H9 (cell line): ENCODE results near the gene TIAM2. TPM values are rescaled to one million over a fixed set of nuclear protein-coding genes. Genes with fewer than 3 reads are reported as not detected.

Experiments
- DNase-seq: peaks from one replicate; pipeline ENCODE4 v3.0.0-alpha.2; 2017
- H2AFZ ChIP-seq: one replicate; pipeline ENCODE4 v1.6.1; 2013; ENCODE audit warnings: mild to moderate bottlenecking, low read length, control low read depth, moderate library complexity
- H2AK5ac ChIP-seq: 2 replicates; pipeline ENCODE4 v1.6.1; 2013; ENCODE audit warnings: low read length, control low read depth, mixed read lengths; ENCODE audit not compliant: insufficient read length
- H2BK120ac ChIP-seq: one replicate; pipeline ENCODE4 v1.6.1; 2013; ENCODE audit warnings: low read depth, mild to moderate bottlenecking, low read length, control low read depth, inconsistent platforms; ENCODE audit not compliant: poor library complexity, severe bottlenecking
- H2BK12ac ChIP-seq: 2 replicates; pipeline ENCODE4 v1.6.1; 2013; ENCODE audit warnings: low read length, control low read depth, mixed read lengths, low read depth; ENCODE audit not compliant: insufficient read length
- H2BK15ac ChIP-seq: 2 replicates; pipeline ENCODE4 v1.6.1; 2013; ENCODE audit warnings: low read depth, low read length, control low read depth
- H2BK20ac ChIP-seq: one replicate; pipeline ENCODE4 v1.6.1; 2013; ENCODE audit warnings: low read depth, mild to moderate bottlenecking, low read length, control low read depth, inconsistent platforms; ENCODE audit not compliant: poor library complexity, severe bottlenecking
- H2BK5ac ChIP-seq: 2 replicates; pipeline ENCODE4 v1.6.1; 2013; ENCODE audit warnings: low read length, control low read depth, mixed read lengths; ENCODE audit not compliant: insufficient read length
- H3K14ac ChIP-seq: 2 replicates; pipeline ENCODE4 v1.6.1; 2013; ENCODE audit warnings: low read length, control low read depth; ENCODE audit not compliant: insufficient read depth
- H3K18ac ChIP-seq: 2 replicates; pipeline ENCODE4 v1.6.1; 2013; ENCODE audit warnings: low read depth, mild to moderate bottlenecking, mixed read lengths, low read length, control low read depth; ENCODE audit not compliant: insufficient read length
- H3K23ac ChIP-seq: 2 replicates; pipeline ENCODE4 v1.6.1; 2013; ENCODE audit warnings: low read length, control low read depth, mixed read lengths, low read depth; ENCODE audit not compliant: insufficient read length
- H3K23me2 ChIP-seq: 2 replicates; pipeline ENCODE4 v1.6.1; 2013; ENCODE audit warnings: low read depth, mild to moderate bottlenecking, mixed read lengths, low read length, control low read depth; ENCODE audit not compliant: insufficient read length, poor library complexity, severe bottlenecking
- H3K27ac ChIP-seq: 2 replicates; pipeline ENCODE4 v1.5.1; 2013; ENCODE audit warnings: low read length, control low read depth, mixed read lengths, low read depth; ENCODE audit not compliant: insufficient read length
- H3K27me3 ChIP-seq: 2 replicates; pipeline ENCODE4 v1.6.1; 2013; ENCODE audit warnings: low read length, control low read depth, inconsistent platforms; ENCODE audit not compliant: insufficient read depth
- H3K4ac ChIP-seq: 2 replicates; pipeline ENCODE4 v1.6.1; 2013; ENCODE audit warnings: low read depth, mild to moderate bottlenecking, control low read depth, inconsistent platforms, low read length, moderate library complexity
- H3K4me1 ChIP-seq: 2 replicates; pipeline ENCODE4 v1.6.1; 2013; ENCODE audit warnings: low read length, control low read depth, inconsistent platforms; ENCODE audit not compliant: insufficient read depth
- H3K4me2 ChIP-seq: 2 replicates; pipeline ENCODE4 v1.6.1; 2013; ENCODE audit warnings: low read length, control low read depth, mixed read lengths; ENCODE audit not compliant: insufficient read length, insufficient read depth
- H3K56ac ChIP-seq: 2 replicates; pipeline ENCODE4 v1.6.1; 2013; ENCODE audit warnings: low read depth, mild to moderate bottlenecking, mixed read lengths, low read length, control low read depth; ENCODE audit not compliant: insufficient read length
- H3K79me1 ChIP-seq: 2 replicates; pipeline ENCODE4 v1.6.1; 2013; ENCODE audit warnings: low read depth, mild to moderate bottlenecking, moderate library complexity, low read length, control low read depth, inconsistent platforms; ENCODE audit not compliant: insufficient read depth, poor library complexity, severe bottlenecking
- H3K79me2 ChIP-seq: 2 replicates; pipeline ENCODE4 v1.6.1; 2013; ENCODE audit warnings: low read length, control low read depth, inconsistent platforms; ENCODE audit not compliant: insufficient read depth
- H3K9ac ChIP-seq: 2 replicates; pipeline ENCODE4 v1.6.1; 2013; ENCODE audit warnings: low read length, control low read depth, mixed read lengths; ENCODE audit not compliant: insufficient read length; ENCODE audit errors: extremely low read depth
- H3K9me3 ChIP-seq: one replicate; pipeline ENCODE4 v1.6.1; 2013; ENCODE audit warnings: low read depth, low read length, inconsistent platforms; ENCODE audit not compliant: control insufficient read depth
- H3T11ph ChIP-seq: one replicate; pipeline ENCODE4 v1.6.1; 2013; ENCODE audit warnings: mild to moderate bottlenecking, low read length, control low read depth, inconsistent platforms
- H4K20me1 ChIP-seq: one replicate; pipeline ENCODE4 v1.6.1; 2013; ENCODE audit not compliant: control insufficient read depth, insufficient read length, insufficient read depth
- H4K5ac ChIP-seq: 2 replicates; pipeline ENCODE4 v1.6.1; 2013; ENCODE audit warnings: low read depth, mild to moderate bottlenecking, mixed read lengths, low read length, control low read depth; ENCODE audit not compliant: insufficient read length
- H4K8ac ChIP-seq: replicated peaks from 2 replicates; pipeline ENCODE4 v1.6.1; 2013; ENCODE audit warnings: low read length, control low read depth, mixed read lengths, low read depth; ENCODE audit not compliant: insufficient read length
- H4K91ac ChIP-seq: 2 replicates; pipeline ENCODE4 v1.6.1; 2013; ENCODE audit warnings: low read depth, mild to moderate bottlenecking, moderate library complexity, mixed read lengths, low read length, control low read depth; ENCODE audit not compliant: insufficient read length
- H3K27ac Mint-ChIP-seq, 3 experiments: 2 replicates in 2 of 3; 3 replicates in 1 of 3; pipeline ENCODE4 v1.8.0; 2020 to 2021; ENCODE audit warnings: mixed read lengths in 3 of 3, mild to moderate bottlenecking in 1 of 3, moderate library complexity in 1 of 3
- H3K27me3 Mint-ChIP-seq: 2 replicates; pipeline ENCODE4 v1.8.0; 2021; ENCODE audit warnings: low read depth, mild to moderate bottlenecking, moderate library complexity, mixed read lengths
- H3K36me3 Mint-ChIP-seq, 3 experiments: 2 replicates in 2 of 3; 3 replicates in 1 of 3; pipeline ENCODE4 v1.8.0; 2020 to 2021; ENCODE audit warnings: low read depth in 3 of 3, mixed read lengths in 3 of 3; ENCODE audit not compliant: insufficient read depth in 1 of 3
- H3K4me1 Mint-ChIP-seq, 2 experiments: 2 replicates each; pipeline ENCODE4 v1.8.0; 2020; ENCODE audit warnings: mixed read lengths in 2 of 2
- H3K4me3 Mint-ChIP-seq, 2 experiments: 2 replicates in 1 of 2; 3 replicates in 1 of 2; pipeline ENCODE4 v1.8.0; 2020 to 2021; ENCODE audit warnings: mild to moderate bottlenecking in 2 of 2, mixed read lengths in 2 of 2, moderate library complexity in 1 of 2
- H3K9me3 Mint-ChIP-seq, 2 experiments: 2 replicates in 1 of 2; 3 replicates in 1 of 2; pipeline ENCODE4 v1.8.0; 2020; ENCODE audit warnings: mild to moderate bottlenecking in 2 of 2, mixed read lengths in 2 of 2, moderate library complexity in 1 of 2
- WGBS: extraction: QIAGEN DNeasy Blood & Tissue Kit; methylation state at CpG from one replicate; pipeline ENCODE4 v1.1.7; 2013; ENCODE audit warnings: missing lambda C conversion rate, low lambda C conversion rate, mixed read lengths; ENCODE audit not compliant: insufficient read length; ENCODE audit errors: extremely low coverage; 5-methylcytosine and 5-hydroxymethylcytosine counted together
- total RNA-seq: library from RNA; stranded (reverse); gene quantifications from 2 replicates; pipeline ENCODE4 v1.2.1, GENCODE V29; 2021
- TF ChIP-seq, protein P1 (sequence below): fragments of 200-600 bp; sonication (generic); conservative IDR thresholded peaks from 3 replicates; pipeline ENCODE4 v1.8.0; 2021; ENCODE audit warnings: antibody characterized with exemption, mild to moderate bottlenecking

TIAM2 gene
- total RNA-seq, 1 experiment from 2014 or later, result 6.3 TPM

DNA sequence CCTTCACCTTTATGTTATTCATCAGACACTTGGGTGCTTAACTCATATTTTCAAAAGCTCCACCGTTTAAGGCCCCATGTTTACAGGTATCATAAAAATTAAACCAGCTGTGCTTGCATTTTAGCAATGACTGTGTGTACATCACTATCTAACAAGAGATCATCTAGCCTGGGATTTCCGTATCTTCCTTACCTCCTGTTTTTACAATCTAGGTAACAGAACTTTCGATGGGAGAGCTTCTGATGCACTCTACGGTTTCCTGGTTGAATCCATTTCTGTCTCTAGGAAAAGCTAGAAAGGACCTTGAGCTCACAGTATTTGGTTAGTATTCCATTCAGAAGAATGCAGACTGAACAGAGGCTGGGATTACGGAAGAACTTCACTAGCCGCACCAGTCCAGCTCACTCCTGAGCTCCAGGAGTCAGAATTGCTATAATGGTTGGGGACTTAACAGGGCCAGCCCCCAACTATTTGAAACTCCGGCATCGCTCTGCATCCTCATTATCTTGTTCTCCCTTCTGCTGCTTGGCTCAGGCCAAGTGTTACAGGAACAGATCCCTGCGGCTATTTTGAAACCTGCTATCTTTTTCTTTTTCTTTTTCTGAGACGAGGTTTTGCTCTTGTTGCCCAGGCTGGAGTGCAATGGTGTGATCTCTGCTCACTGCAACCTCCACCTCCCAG, 255.7 kb downstream of the TIAM2 start:
- H3K56ac ChIP-seq, result no peak overlapping the region
- no peak overlapping the region for H3K23ac ChIP-seq
- Mint-ChIP-seq H3K4me1 (peaks cover 31 to 32% of the 10 kb centered on the region in 2 experiments), H3K27me3 (no peaks in the 10 kb centered on the region), H3K9me3 (no peaks in the 10 kb centered on the region), H3K27ac (peak overlapping the region in 2 of 3 experiments; percentile 20 to 80; a peak in 3 of 7 replicates), H3K4me3 (no peak overlapping the region), H3K36me3 (peaks cover 14 to 61% (median 57%) of the 10 kb centered on the region in 3 experiments; a peak in 6 of 7 replicates)
- H3K27me3 ChIP-seq, result no peaks in the 10 kb centered on the region
- H4K5ac ChIP-seq, result no peak overlapping the region
- H3K23me2 ChIP-seq, result no peaks in the 10 kb centered on the region
- no peak overlapping the region for H3K27ac ChIP-seq
- H3K79me2 ChIP-seq, result no peaks in the 10 kb centered on the region
- no peak for DNase-seq
- H4K91ac ChIP-seq, result no peak overlapping the region
- WGBS, result no CpG with 5 or more reads among the region's 10 CpGs
- no peak overlapping the region for H2BK20ac ChIP-seq
- no peak overlapping the region for H3K4ac ChIP-seq
- H2BK120ac ChIP-seq, result no peak overlapping the region
- H3K9ac ChIP-seq, result no peak overlapping the region
- no peak overlapping the region for H2BK5ac ChIP-seq
- H4K8ac ChIP-seq, result no peak overlapping the region
- TF ChIP-seq, protein P1, sequence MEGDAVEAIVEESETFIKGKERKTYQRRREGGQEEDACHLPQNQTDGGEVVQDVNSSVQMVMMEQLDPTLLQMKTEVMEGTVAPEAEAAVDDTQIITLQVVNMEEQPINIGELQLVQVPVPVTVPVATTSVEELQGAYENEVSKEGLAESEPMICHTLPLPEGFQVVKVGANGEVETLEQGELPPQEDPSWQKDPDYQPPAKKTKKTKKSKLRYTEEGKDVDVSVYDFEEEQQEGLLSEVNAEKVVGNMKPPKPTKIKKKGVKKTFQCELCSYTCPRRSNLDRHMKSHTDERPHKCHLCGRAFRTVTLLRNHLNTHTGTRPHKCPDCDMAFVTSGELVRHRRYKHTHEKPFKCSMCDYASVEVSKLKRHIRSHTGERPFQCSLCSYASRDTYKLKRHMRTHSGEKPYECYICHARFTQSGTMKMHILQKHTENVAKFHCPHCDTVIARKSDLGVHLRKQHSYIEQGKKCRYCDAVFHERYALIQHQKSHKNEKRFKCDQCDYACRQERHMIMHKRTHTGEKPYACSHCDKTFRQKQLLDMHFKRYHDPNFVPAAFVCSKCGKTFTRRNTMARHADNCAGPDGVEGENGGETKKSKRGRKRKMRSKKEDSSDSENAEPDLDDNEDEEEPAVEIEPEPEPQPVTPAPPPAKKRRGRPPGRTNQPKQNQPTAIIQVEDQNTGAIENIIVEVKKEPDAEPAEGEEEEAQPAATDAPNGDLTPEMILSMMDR, result no peak
- no peaks in the 10 kb centered on the region for H3K9me3 ChIP-seq
- no peaks in the 10 kb centered on the region for H4K20me1 ChIP-seq
- H2BK12ac ChIP-seq, result no peak overlapping the region
- H3T11ph ChIP-seq, result no peak overlapping the region
- H2AFZ ChIP-seq, result no peak overlapping the region
- H2AK5ac ChIP-seq, result no peak overlapping the region
- no peaks in the 10 kb centered on the region for H3K79me1 ChIP-seq
- 0 out of 2 replicates have a peak, but pooled peaks cover 2% of the 10 kb centered on the region for H3K4me1 ChIP-seq
- H2BK15ac ChIP-seq, result no peak overlapping the region
- H3K18ac ChIP-seq, result no peak overlapping the region
- no peak overlapping the region for H3K4me2 ChIP-seq
- no peak overlapping the region for H3K14ac ChIP-seq
